ENCODE data around the gene PPP2R5A.

PPP2R5A gene

DNA sequence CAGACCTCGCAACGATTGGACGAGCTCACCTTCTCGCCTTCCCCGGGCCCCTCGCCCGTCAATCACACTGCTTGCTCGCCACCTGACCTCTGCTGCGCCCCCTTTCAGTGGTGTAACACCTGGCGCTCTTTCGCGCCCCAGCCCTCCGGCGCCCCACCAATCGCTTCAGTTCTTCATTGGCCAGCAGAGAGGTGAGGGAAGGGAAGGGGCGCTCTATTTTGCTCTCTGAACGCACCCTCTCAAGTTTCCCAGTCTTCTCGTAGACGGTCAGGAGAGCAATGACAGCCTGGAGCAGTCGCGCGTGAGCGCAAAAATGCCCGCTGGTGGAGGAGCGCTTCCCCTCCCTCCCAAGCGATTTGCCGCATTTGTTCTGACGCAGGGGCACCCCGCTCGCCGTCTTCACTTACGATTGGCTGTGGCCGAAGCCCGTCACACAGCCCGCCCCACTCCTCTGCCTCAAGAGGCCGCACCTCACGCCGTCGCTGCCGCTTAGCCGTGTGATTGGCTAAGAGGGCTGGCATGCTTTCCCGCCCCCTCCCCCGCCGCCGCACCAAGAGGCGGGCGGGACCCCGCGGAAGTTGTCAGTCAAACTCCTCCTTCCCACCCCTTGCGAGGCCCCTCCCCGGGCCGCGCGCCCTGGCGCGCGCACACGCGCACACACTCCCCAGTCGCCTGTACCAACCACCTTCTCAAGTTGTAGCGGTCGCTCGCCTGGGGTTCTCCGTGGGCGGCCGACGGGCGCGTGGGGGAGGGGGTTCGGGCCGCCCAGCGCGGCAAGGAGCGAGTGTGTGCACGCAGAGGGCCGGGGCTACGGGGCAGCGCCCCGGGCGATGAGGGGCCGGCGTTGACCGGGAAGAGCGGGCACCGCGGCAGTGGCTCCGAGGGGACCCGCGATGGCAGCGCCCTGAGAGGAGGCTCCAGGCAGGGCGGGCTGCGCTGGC is at the start of gene PPP2R5A:
Gene PPP2R5A, plus strand, starts transcription at position 667 of the 941 bp plus-strand sequence. CDS start 701 bp downstream, outside the sequence.
- peak; percentile 99 for DNase-seq (ENCODE audit: low spot score)

DNA sequence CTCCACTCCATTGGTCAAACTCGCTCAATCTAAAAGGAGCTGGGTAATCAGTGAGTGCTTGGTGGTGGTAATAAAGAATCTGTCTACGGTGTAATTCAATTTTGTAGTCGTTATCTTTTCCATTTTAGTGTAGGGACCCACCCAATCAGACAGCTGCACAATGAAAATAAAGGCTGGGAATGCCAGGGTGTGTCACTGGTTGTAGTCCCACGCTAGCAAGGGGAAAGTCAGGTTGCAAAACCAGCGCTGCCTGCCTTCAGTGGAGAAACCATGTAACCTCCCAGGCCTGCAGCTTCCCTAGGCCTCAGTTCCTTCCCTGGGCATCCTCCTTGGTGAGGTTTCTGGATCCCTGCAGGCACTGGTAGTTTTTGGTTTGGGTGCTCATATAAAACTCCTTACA is 49.4 kb upstream of the PPP2R5A start:
- no peak for DNase-seq (ENCODE audit: low spot score)

- DNase-seq (ENCODE audit: low spot score): no peak
Observed at GRCh38 chr1:212236664-212237220, 48.5 kb upstream of the PPP2R5A start.

DNA sequence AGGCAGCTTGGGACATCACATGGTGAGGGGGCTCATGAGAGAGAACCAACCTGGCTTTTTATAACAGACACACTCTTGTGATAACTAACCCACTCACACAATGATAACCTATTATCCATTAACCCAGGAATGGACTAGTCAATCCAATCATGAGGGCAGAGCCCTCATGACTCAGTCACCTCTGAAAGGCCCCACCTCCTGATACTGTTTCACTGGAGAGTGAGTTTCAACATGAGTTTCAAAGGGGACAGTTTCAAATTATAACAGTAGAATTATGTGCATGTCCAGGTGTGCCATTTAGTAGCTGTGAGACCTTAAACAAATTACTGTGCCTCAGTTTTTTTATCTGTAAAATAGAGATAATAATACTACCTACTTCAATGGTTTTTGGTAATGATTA is 47.6 kb upstream of the PPP2R5A start:
- no peak for DNase-seq (ENCODE audit: low spot score)

GRCh38 chr1:212238552-212238951 is 46.7 kb upstream of the PPP2R5A start:
- DNase-seq (ENCODE audit: low spot score): no peak

GRCh38 chr1:212241501-212241900 is 43.7 kb upstream of the PPP2R5A start:
- DNase-seq (ENCODE audit: low spot score): no peak

DNA sequence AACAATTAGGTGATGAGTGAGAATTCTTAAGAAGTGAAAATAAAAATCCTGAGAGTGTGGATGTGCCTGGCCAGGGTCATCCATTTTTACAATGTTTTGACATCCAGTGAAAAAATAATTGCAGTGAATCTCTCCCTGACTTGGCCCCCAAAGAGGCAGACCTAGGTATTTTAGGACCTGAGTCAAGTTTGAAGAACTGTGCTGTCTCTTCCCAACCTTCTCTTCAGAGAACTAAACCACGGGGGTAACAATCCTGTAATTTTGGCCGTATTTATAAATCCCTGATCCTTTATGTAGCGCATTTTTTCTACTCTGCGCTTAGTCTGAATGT is 43.3 kb upstream of the PPP2R5A start:
- no peak for DNase-seq (ENCODE audit: low spot score)

DNA sequence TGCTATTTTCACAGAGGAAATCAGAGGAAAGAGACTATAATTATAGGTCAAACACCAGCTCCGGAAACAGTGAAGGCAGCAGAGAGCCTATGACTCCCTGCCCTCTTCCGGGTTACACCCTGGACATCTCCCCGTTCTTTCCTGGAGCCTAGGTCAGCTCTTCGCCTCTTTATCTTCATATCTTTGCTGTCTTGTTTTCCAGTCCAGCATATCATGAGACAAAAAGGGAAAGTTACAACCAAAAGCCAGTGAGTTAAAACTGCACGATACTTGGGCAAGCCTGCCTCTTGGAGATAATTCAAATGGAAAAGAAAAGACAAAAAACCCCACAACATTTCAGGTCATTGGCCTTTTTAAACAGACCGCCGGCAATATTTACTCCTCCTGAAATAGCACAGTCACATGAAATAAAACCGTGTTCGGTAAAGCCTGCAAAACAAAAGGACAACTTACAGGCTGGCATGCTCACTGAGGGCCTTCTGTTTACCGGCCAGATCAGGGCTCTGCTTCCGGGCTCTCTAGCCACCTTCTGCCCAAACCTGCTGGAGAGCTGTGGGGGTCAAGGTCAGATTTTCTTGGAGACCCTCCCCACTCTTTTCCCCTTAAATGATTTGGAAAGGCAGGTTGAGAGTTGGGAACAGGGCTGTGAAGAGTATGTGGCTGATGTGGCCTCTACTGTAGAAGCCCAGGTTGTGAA is 42.8 kb upstream of the PPP2R5A start:
- no peak for DNase-seq (ENCODE audit: low spot score)

GRCh38 chr1:212242985-212243308 is 42.3 kb upstream of the PPP2R5A start:
- no peak for DNase-seq (ENCODE audit: low spot score)

GRCh38 chr1:212244441-212244840 is 40.8 kb upstream of the PPP2R5A start:
- no peak for DNase-seq (ENCODE audit: low spot score)

DNA sequence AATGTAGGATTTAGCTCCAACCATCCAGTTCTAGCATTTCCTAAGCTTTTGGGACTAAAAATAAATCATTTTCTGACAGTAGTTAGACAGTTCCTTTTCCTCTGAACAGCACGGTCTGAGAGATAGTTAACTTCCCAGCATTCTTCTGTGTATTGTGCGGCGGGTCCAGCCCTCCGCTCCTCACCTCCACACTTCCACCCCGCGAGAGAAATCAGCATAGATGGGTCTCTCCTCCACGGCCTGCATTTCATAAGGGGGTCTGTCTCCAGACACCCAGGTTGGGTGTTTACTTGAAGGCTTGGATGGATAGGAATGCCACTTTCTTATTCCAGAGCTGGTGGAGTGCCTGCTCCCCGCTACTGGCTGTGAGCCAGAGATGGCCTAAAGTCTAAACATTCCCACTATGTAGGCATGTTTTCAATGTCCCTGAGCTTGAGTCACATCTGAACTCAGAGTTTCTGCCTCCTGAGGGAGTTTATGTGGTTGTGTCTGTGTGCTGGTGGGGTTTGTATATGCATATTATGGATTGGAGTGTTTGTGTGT is 38.0 kb upstream of the PPP2R5A start:
- DNase-seq (ENCODE audit: low spot score): no peak

DNA sequence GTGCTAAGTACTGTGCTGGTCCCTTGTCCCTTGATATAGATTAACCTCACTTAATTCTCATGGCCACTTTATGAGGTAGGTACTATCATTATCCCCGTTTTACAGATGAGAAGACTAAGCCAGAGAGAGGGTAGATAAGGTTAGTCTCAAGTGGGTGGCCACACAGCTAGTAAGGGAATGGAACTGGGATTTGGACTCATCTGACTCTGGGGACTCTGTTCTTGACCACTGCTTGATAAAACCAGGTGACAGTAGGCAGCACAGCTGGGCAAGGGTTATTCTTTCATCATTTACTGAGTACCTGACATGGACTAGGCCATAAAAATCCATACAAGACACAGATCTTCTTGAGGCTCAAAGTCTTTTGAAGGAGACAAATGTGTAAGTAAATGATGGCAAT is 37.2 kb upstream of the PPP2R5A start:
- no peak for DNase-seq (ENCODE audit: low spot score)

GRCh38 chr1:212254853-212255363 is 30.3 kb upstream of the PPP2R5A start:
- DNase-seq (ENCODE audit: low spot score): no peak

DNA sequence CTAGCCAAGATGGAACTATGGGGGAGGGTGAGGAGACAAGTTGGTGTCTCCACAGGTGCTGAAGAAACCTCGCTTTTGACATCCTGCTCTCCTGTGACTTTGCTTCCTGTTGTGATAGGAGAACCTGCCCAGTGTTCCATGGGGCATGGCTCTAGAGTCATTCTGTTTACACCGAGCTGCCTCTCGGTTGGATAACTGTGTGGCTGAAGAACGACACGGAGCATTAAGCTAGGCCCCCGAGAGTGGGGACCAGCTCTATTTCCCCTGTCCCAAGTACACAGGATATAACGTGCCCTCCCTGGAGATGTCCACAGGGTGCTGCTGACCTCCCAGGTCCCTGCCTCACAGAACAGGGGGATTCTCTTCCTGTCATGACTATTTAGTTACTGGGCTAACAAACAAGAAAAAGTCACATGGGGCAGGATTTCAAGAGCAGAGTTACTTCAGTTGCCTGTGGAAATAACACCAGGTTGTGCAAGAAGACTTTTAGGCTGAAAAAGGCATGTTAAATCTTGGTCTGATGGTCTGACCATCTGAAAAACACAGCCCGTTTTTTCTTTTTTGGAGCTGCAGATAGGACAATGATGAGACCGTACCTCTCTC is 29.4 kb upstream of the PPP2R5A start:
- no peak for DNase-seq (ENCODE audit: low spot score)

GRCh38 chr1:212256369-212256768 is 28.8 kb upstream of the PPP2R5A start:
- DNase-seq (ENCODE audit: low spot score): no peak

- no peak for DNase-seq (ENCODE audit: low spot score)
Observed at GRCh38 chr1:212257157-212257556, 28.1 kb upstream of the PPP2R5A start.

GRCh38 chr1:212259693-212260480 is 25.3 kb upstream of the PPP2R5A start:
- no peak for DNase-seq (ENCODE audit: low spot score)

- no peak for DNase-seq (ENCODE audit: low spot score)
Observed at GRCh38 chr1:212260557-212261355, 24.5 kb upstream of the PPP2R5A start.

- DNase-seq (ENCODE audit: low spot score): no peak
Observed at GRCh38 chr1:212261361-212261929, 23.8 kb upstream of the PPP2R5A start.

DNA sequence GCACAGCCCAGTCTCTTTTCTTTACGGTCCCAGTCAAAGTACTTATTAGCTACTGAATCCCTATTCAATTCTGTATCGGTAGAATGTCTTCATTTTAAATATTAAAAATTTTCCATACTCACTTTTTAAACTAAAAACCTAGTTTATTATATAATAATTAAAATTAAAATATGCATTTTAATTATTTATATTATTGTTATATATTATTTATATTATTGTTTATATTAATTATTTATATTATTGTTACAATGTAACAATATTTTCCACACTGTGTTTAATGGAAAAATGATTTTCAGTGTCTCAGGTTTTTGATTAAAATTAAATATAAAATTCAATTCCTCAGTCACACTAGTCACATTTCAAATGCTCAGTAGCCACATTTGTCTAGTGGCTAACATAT is 18.2 kb upstream of the PPP2R5A start:
- DNase-seq (ENCODE audit: low spot score): no peak
